WTC11 (cell line): ENCODE measurements around the gene DTD1. TPM values are rescaled to one million over a fixed set of nuclear protein-coding genes. Genes with fewer than 3 reads are reported as not detected.

Experiments
- ATAC-seq: fragments of 200-7000 bp; cut with Tn5 transposase; 2 replicates; pipeline ENCODE4 v1.10.0; 2021; ENCODE audit warnings: mild to moderate bottlenecking, moderate library complexity
- CTCF ChIA-PET: fragments of 300-600 bp; sonication (Branson Sonifier 250); formaldehyde crosslinking; loops from one replicate; lab custom pipeline; 2021; ENCODE audit warnings: antibody characterized with exemption; lab: Charles Lee
- POLR2A ChIA-PET: fragments of 350-600 bp; sonication (Branson Sonifier 250); formaldehyde crosslinking; loops from one replicate; lab custom pipeline; 2021; ENCODE audit warnings: antibody characterized with exemption; lab: Charles Lee
- DNase-seq: peaks from one replicate; pipeline ENCODE4 v3.0.0; 2021; ENCODE audit warnings: low spot score
- H3K27ac Mint-ChIP-seq: 2 replicates; pipeline ENCODE4 v1.8.0; 2021; ENCODE audit warnings: mixed read lengths
- H3K27me3 Mint-ChIP-seq: 2 replicates; pipeline ENCODE4 v1.8.0; 2021; ENCODE audit warnings: low read depth, mild to moderate bottlenecking, moderate library complexity, mixed read lengths
- H3K36me3 Mint-ChIP-seq: 2 replicates; pipeline ENCODE4 v1.8.0; 2021; ENCODE audit warnings: mixed read lengths
- H3K4me1 Mint-ChIP-seq: 2 replicates; pipeline ENCODE4 v1.8.0; 2022; ENCODE audit warnings: mixed read lengths
- H3K4me3 Mint-ChIP-seq: 2 replicates; pipeline ENCODE4 v1.8.0; 2021; ENCODE audit warnings: mild to moderate bottlenecking, moderate library complexity, mixed read lengths
- H3K9me3 Mint-ChIP-seq: 2 replicates; pipeline ENCODE4 v1.8.0; 2021; ENCODE audit warnings: mixed read lengths
- AFF4 ChIP-seq: sonication (generic); formaldehyde crosslinking; IDR thresholded peaks from 2 replicates; pipeline ENCODE4 v1.8.1; 2023; ENCODE audit warnings: mild to moderate bottlenecking, missing genetic modification reagents, borderline replicate concordance
- ARID4B ChIP-seq: sonication (generic); formaldehyde crosslinking; IDR thresholded peaks from 2 replicates; pipeline ENCODE4 v1.8.0; 2023; ENCODE audit warnings: missing genetic modification reagents, mild to moderate bottlenecking, borderline replicate concordance
- CDX4 ChIP-seq: fragments of 250-450 bp; sonication (Bioruptor Pico); IDR thresholded peaks from 2 replicates; pipeline ENCODE4 v1.9.0; 2021; ENCODE audit warnings: moderate library complexity, mild to moderate bottlenecking, inconsistent platforms, borderline replicate concordance
- CREM ChIP-seq: sonication (generic); formaldehyde crosslinking; IDR thresholded peaks from 2 replicates; pipeline ENCODE4 v1.8.1; 2022; ENCODE audit warnings: mild to moderate bottlenecking, missing genetic modification reagents, moderate library complexity
- E2F4 ChIP-seq: sonication (generic); formaldehyde crosslinking; IDR thresholded peaks from 2 replicates; pipeline ENCODE4 v1.8.1; 2022; ENCODE audit warnings: low read depth, mild to moderate bottlenecking, moderate library complexity, missing genetic modification reagents, borderline replicate concordance
- ETV6 ChIP-seq: sonication (generic); formaldehyde crosslinking; IDR thresholded peaks from 2 replicates; pipeline ENCODE4 v1.8.1; 2022; ENCODE audit warnings: mild to moderate bottlenecking, missing genetic modification reagents
- FOXP4 ChIP-seq: sonication (generic); formaldehyde crosslinking; IDR thresholded peaks from 2 replicates; pipeline ENCODE4 v1.8.0; 2022; ENCODE audit warnings: mild to moderate bottlenecking, missing genetic modification reagents
- NFATC4 ChIP-seq: fragments of 250-450 bp; sonication (Bioruptor Pico); IDR thresholded peaks from 2 replicates; pipeline ENCODE4 v1.9.0; 2021; ENCODE audit warnings: mild to moderate bottlenecking
- NR1H2 ChIP-seq: sonication (generic); formaldehyde crosslinking; IDR thresholded peaks from 2 replicates; pipeline ENCODE4 v1.9.0; 2021; ENCODE audit warnings: mild to moderate bottlenecking, moderate library complexity, missing genetic modification reagents
- NR3C1 ChIP-seq: sonication (generic); formaldehyde crosslinking; conservative IDR thresholded peaks from 2 replicates; pipeline ENCODE4 v1.8.1; 2023; ENCODE audit warnings: low read depth, mild to moderate bottlenecking, missing genetic modification reagents
- PRRX2 ChIP-seq: fragments of 250-450 bp; sonication (Bioruptor Pico); IDR thresholded peaks from 2 replicates; pipeline ENCODE4 v1.8.0; 2021; ENCODE audit warnings: mild to moderate bottlenecking
- ZNF512 ChIP-seq: sonication (generic); formaldehyde crosslinking; IDR thresholded peaks from 2 replicates; pipeline ENCODE4 v1.8.1; 2022; ENCODE audit warnings: missing genetic modification reagents, borderline replicate concordance
- total RNA-seq: library from RNA; stranded (reverse); gene quantifications from 3 replicates; pipeline ENCODE4 v1.2.3, GENCODE V29; 2021

The DTD1 gene
- total RNA-seq, 1 experiment from 2014 or later, result 71.1 TPM

GRCh38 chr20:18637224-18637623, 49.4 kb downstream of the DTD1 start (continued):
- TF ChIP-seq ZNF512 (CRISPR knock-in tag), result no peak

- TF ChIP-seq CDX4 (CRISPR knock-in tag) (no peak), NR3C1 (no peak), AFF4 (no peak), E2F4 (no peak), ETV6 (CRISPR knock-in tag) (no peak)
- no peaks in the 10 kb centered on the region for H3K36me3 Mint-ChIP-seq
- POLR2A ChIA-PET, result no interaction called here
- peaks cover 6% of the 10 kb centered on the region; the same call in 1 of the 2 replicates for H3K4me1 Mint-ChIP-seq
- no peak overlapping the region for H3K4me3 Mint-ChIP-seq
- CTCF ChIA-PET, result no interaction called here
- no peak for ATAC-seq
- no peak for DNase-seq
- no peak overlapping the region for H3K27ac Mint-ChIP-seq
- no peaks in the 10 kb centered on the region for H3K9me3 Mint-ChIP-seq
- no peaks in the 10 kb centered on the region for H3K27me3 Mint-ChIP-seq
These were observed 50.9 kb downstream of the DTD1 start for GRCh38 chr20:18638768-18639167.

GRCh38 chr20:18639501-18639979, 51.7 kb downstream of the DTD1 start:
- H3K27ac Mint-ChIP-seq, result no peak overlapping the region
- H3K27me3 Mint-ChIP-seq, result no peaks in the 10 kb centered on the region
- H3K4me3 Mint-ChIP-seq, result no peak overlapping the region
- no peak for DNase-seq
- H3K36me3 Mint-ChIP-seq, result no peaks in the 10 kb centered on the region
- ChIA-PET POLR2A (no interaction called here), CTCF (no interaction called here)
- H3K4me1 Mint-ChIP-seq, result peaks cover 7% of the 10 kb centered on the region
- TF ChIP-seq CREM (CRISPR knock-in tag) (no peak), ARID4B (no peak), PRRX2 (CRISPR knock-in tag) (no peak), FOXP4 (CRISPR knock-in tag) (no peak), NFATC4 (CRISPR knock-in tag) (no peak), NR1H2 (CRISPR knock-in tag) (no peak)
- H3K9me3 Mint-ChIP-seq, result no peaks in the 10 kb centered on the region
- ATAC-seq, result no peak
